ENCODE measurements around the gene GNA14. TPM values are rescaled to one million over a fixed set of nuclear protein-coding genes. Genes with fewer than 3 reads are reported as not detected.

The GNA14 gene
- total RNA-seq, 1 experiment from 2014 or later, result 0.37 TPM

- no peak overlapping the region for H3K27ac ChIP-seq (ENCODE audit: insufficient read length, low read depth, low read length)
- peaks cover 23 to 34% of the 10 kb centered on the region in 2 experiments for H3K9me3 Mint-ChIP-seq
- H3K14ac ChIP-seq (ENCODE audit: insufficient read depth, low read length), result no peak overlapping the region
- no peak overlapping the region for H3K23ac ChIP-seq (ENCODE audit: insufficient read length, low read depth, low read length)
- no peak for TF ChIP-seq CTCF (conservative IDR thresholded peaks at IDR 0.05)
- H3K27me3 ChIP-seq (ENCODE audit: insufficient read depth, low read length), result no peaks in the 10 kb centered on the region
- H4K20me1 ChIP-seq (ENCODE audit: control insufficient read depth, insufficient read depth, insufficient read length), result no peaks in the 10 kb centered on the region
- no peaks in the 10 kb centered on the region for H3K27me3 Mint-ChIP-seq (ENCODE audit: low read depth)
- H2BK12ac ChIP-seq (ENCODE audit: insufficient read length, low read depth, low read length), result no peak overlapping the region
- no peak overlapping the region for H2BK5ac ChIP-seq (ENCODE audit: insufficient read length, low read length)
- peak; percentile 67 for DNase-seq
- H2AFZ ChIP-seq (ENCODE audit: low read length), result no peak overlapping the region
- no peaks in the 10 kb centered on the region for H3K79me1 ChIP-seq (ENCODE audit: insufficient read depth, low read depth, low read length, poor library complexity, severe bottlenecking)
- H4K5ac ChIP-seq (ENCODE audit: insufficient read length, low read depth, low read length), result no peak overlapping the region
- no peaks in the 10 kb centered on the region for H3K9me3 ChIP-seq (ENCODE audit: control insufficient read depth, low read depth, low read length)
- H2BK20ac ChIP-seq (ENCODE audit: low read depth, low read length, poor library complexity, severe bottlenecking), result no peak overlapping the region
- no peak overlapping the region for H3K9ac ChIP-seq (ENCODE audit: extremely low read depth, insufficient read length, low read length)
- no peak overlapping the region for H4K8ac ChIP-seq (replicated peaks; ENCODE audit: insufficient read length, low read depth, low read length)
- no peak overlapping the region for H3T11ph ChIP-seq (ENCODE audit: low read length)
- peaks cover 8 to 33% (median 29%) of the 10 kb centered on the region in 3 experiments; a peak in 6 of 7 replicates for H3K36me3 Mint-ChIP-seq (ENCODE audit: insufficient read depth in 1 of 3, low read depth in 3 of 3)
- H3K79me2 ChIP-seq (ENCODE audit: insufficient read depth, low read length), result no peaks in the 10 kb centered on the region
- peaks cover 6 to 10% of the 10 kb centered on the region in 2 experiments for H3K4me1 Mint-ChIP-seq
- WGBS (ENCODE audit: extremely low coverage, insufficient read length, low lambda C conversion rate), result no CpG with 5 or more reads among the region's 7 CpGs
- H3K56ac ChIP-seq (ENCODE audit: insufficient read length, low read depth, low read length), result no peak overlapping the region
- H3K23me2 ChIP-seq (ENCODE audit: insufficient read length, low read depth, low read length, poor library complexity, severe bottlenecking), result no peaks in the 10 kb centered on the region
- no peak overlapping the region for H2AK5ac ChIP-seq (ENCODE audit: insufficient read length, low read length)
- no peak overlapping the region for H3K18ac ChIP-seq (ENCODE audit: insufficient read length, low read depth, low read length)
- H3K4me3 Mint-ChIP-seq, result no peak overlapping the region
- H2BK15ac ChIP-seq (ENCODE audit: low read depth, low read length), result no peak overlapping the region
- H3K4me2 ChIP-seq (ENCODE audit: insufficient read depth, insufficient read length, low read length), result no peak overlapping the region
- peak overlapping the region in 1 of 3 experiments; percentile 38; a peak in 1 of 7 replicates for H3K27ac Mint-ChIP-seq
- H3K4me1 ChIP-seq (ENCODE audit: insufficient read depth, low read length), result no peaks in the 10 kb centered on the region; the same call in 1 of the 2 replicates
- no peak overlapping the region for H3K4ac ChIP-seq (ENCODE audit: low read depth, low read length)
- no peak overlapping the region for H4K91ac ChIP-seq (ENCODE audit: insufficient read length, low read depth, low read length)
- no peak overlapping the region for H2BK120ac ChIP-seq (ENCODE audit: low read depth, low read length, poor library complexity, severe bottlenecking)
Observed at GRCh38 chr9:77543131-77543822, 104.8 kb downstream of the GNA14 start.
